ENCODE measurements around the gene MIA.
A peak's percentile ranks its signal among the peaks of the same experiment; 100 is the strongest.
"Not testable (repeated sequence)": the region's sequence is repeated elsewhere in the genome, so short reads cannot be mapped to it uniquely, and the experiment has no call there.

MIA gene

GRCh38 chr19:40803857-40804782, 28.8 kb downstream of the MIA start:
- no peak for DNase-seq (ENCODE audit: low spot score)

- DNase-seq (ENCODE audit: low spot score): no peak
Measured at GRCh38 chr19:40804783-40805242, 29.5 kb downstream of the MIA start.

GRCh38 chr19:40805258-40805868, 30.0 kb downstream of the MIA start:
- DNase-seq (ENCODE audit: low spot score): no peak

DNA sequence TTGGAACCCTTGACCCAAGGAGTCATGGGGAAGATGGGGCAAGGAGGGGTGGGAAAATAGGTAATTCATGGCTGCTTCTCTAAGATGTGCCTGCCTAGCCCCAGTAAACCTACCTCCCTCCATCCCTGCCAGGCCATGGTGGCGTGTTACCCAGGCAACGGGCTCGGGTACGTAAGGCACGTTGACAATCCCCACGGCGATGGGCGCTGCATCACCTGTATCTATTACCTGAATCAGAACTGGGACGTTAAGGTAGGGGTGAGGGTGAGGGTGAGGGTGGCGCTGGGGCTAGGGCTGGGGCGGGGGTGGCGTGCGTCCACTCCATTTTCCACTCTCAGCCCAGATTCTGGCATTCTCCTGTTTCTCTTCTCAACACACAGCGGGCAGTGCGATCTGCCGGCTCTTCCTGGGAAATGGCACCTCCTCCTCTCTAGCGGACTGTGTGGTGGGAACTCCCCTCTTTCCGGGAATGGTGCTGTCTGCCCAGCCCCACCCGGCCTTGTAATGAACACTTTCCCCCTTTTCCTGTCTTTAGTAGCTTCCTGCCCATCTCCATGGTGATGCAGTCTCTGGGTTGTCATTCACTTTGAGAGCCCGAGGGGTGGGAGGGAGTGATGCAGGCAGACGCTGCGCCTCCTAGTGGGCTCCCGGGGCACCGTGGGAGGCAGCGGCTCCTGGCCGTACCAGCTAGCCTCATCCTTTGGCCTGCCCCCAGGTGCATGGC, 31.3 kb downstream of the MIA start:
- DNase-seq (ENCODE audit: low spot score): peak; percentile 100

GRCh38 chr19:40807147-40808020, 32.1 kb downstream of the MIA start:
- no peak for DNase-seq (ENCODE audit: low spot score)

- no peak for DNase-seq (ENCODE audit: low spot score)
Measured at GRCh38 chr19:40808021-40808325, 32.7 kb downstream of the MIA start.

GRCh38 chr19:40808497-40808896, 33.2 kb downstream of the MIA start:
- no peak for DNase-seq (ENCODE audit: low spot score)

DNA sequence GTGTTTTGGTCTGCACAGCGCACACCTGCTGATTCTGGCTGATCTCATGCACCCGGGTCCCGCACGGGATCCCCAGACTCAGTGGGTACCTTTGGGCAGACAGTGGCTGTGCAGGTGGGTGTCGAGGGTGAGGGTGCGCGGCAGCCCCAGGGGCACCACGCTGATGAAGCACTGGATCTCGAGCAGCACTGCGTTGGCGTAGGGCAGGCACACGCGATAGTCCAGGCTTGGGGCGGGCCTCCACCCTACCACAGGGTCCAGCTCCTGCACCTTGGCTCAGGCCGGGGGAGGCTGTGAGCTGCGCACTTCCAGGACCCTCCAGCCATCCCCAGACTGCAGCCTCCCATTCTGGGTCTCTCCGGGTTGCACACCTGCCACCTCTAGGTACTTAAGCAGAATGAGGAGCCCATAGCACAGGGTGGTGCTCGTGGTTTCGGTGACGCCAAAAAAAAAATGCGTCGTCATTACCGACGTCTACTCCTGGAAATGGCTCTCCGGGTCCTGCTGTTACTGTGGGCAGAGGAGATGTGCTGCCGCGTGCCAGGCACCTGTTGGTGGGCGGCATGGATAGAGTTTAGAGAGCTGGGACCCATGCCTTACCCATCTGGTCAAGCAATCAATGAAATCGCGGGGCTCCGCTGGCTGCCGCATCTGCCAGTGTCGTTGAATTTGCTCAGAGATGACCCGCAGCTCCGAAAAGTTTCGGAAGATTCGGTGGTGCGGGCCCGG, 34.2 kb downstream of the MIA start:
- DNase-seq (ENCODE audit: low spot score): no peak

DNA sequence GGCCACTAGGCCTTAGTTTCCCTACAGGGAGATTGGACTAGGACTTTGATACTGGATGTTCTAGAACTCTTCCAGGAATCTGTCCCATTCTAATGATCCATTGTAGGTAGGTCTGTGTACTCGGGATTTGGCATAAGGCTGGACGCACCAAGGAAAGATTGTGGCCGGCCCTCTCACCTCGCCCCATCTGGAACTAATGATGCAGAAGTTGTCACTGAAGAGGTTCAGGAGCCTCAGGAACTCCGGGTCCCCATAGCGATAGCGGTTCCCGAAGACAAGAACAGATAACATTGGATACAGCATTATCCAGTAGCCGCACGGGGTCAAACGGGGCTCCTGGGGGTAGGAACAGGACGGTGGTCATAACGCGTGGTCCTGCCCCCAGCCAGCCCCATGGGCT, 34.8 kb downstream of the MIA start:
- DNase-seq (ENCODE audit: low spot score): no peak

DNA sequence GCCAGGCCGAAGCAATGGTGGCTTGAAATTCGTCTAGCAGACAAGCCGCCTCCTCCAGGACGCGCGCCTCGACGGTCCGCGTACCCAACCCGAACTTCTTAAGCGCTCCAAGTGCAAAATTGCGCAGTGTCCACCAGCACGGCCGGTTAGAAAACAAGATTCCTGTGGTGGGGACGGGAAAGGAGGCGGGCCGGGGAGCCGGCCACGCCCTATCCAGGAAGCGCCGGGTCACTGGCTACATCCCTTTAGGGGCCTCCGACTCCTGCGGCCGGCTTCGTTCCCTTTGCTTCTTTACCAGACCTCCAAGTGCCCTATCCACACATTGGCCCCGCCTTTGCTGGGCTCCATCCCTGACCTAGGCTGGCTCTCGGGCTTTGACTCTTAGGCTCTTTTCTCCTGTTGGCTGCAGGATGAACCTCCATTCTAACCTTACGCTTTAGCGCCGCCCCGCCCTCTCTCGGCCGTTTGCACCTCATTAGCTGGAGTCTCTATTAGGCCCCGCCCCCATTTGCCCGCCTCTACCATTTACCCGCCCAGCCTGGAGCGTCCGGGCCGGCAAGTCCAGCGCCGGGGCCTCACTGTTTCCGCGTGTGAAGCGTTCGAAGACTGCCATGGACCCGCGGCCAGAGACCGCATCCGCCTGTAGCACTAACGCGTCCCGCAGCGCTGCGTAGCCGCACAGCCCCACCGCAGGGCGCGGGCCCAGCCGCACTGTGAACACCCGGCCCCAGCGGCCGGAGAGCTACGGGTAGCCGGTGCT, 35.5 kb downstream of the MIA start:
- peak; percentile 54 for DNase-seq (ENCODE audit: low spot score)

DNA sequence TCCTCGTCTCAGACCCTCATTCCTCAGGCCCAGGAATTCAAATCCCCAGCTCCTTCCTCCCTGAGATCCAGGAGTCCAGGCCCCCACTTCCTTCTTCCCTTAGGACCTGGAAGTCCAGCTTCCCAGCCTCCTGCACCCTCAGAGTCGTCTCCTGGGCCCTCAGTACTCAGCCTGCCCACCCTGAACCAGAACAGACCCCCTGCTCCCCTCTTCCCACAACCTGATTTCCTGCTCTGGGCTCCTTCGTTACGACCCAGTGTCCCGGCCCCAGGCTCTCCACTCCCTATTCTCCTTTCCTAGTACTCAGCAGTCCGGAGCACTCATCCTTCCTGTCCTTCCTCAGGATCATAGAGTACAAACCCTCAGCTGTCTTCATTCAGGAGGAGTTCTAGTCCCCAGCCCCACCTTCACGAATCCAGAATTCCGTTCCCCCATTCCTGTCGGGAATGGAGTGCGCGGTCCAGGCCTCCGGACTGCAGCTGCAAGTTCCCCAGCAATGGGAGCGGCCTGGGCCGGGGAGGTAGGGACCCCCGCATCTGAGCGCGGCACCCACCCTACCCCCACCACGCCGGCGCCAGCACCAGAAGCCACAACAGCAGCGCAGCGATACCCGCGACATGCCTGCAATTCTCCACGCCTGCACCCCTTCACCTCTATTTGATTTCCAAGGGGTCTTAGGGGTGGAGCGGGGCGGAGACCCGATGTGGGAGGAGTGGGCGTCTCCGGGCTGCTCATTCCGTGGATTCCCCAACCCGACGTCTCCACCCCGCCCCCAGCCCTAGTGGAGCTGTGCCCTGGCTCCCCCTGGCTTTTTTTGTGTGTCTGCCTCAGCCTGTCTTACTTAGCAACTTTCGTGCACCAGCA, 36.4 kb downstream of the MIA start:
- no peak for DNase-seq (ENCODE audit: low spot score)

DNA sequence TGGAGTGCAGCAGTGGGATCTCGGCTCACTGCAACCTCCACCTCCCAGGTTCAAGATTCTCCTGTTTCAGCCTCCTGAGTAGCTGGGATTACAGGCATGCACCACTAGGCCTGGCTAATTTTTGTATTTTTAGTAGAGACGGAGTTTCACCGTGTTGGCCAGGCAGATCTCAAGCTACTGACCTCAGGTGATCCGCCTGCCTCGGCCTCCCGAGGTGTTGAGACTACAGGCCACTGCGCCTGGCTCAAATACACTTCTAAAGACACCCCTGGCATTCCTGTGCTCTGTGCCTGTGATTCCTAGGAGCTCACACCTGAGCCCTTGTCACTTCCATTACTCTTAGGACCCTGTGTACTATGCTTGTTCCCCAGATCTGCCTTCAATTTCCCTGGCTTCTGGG, 37.2 kb downstream of the MIA start:
- DNase-seq (ENCODE audit: low spot score): not testable (repeated sequence)

DNA sequence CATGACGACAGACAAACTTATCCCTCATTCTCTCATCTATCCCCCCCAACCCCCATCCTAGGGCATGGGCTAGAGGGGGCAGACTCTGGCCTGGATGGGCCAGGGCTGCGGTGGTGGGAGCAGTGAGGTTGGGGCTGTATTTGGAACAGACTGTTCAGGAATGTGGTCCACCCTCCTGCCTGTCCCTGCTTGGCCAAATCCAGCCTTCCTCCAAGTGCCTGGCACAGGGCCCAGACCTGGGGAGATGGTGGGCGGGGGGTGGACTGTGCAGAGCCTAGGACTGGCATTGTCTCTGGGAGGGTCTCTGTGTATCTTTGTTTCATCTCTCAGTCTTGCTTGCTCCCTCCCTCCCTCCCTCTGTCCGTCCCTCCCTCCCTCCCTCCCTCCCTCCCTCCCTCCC, 37.9 kb downstream of the MIA start:
- DNase-seq (ENCODE audit: low spot score): no peak

GRCh38 chr19:40815223-40815622, 39.9 kb downstream of the MIA start:
- no peak for DNase-seq (ENCODE audit: low spot score)

DNA sequence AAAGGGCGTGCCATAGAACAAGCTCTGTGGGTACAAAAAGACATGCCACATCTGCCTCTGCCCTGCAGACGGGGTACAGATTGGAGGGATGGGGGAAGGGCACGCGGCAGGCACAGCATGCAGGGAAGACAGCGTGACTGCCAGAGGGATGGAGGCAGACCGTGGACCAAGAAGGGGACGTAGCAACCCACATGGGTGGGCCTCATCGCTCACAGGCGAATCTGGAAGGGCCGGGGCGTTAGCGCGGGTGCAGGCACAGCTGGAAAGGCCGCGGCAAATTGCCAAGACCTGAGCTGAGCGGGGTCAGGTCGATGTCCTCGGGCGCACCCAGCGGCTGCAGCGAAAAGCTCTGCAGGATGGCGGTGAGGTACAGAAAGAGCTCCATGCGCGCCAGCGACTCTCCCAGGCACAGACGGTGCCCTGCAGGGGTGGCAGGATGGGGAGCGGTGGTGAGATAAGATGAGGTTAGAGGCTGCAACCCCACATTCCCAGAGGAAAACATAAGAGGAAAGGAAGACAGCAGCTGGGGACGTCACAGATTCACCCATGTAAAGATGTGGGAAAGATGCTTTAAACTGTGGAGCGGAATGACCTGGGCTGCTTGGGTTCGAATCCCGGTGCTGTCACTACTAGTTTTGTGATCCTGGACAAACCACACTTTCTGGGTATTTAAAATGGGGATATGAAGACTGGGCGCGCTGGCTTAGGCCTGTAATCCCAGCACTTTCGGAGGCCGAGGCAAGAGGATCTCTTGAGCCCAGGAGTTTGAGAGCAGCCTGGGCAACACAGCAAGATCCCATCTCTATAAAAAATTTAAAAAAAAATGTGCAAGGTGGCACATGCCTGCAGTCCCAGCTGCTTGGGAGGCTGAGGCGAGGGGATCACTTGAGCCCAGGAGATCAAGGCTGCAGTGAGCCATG, 43.4 kb downstream of the MIA start:
- DNase-seq (ENCODE audit: low spot score): not testable (repeated sequence)

DNA sequence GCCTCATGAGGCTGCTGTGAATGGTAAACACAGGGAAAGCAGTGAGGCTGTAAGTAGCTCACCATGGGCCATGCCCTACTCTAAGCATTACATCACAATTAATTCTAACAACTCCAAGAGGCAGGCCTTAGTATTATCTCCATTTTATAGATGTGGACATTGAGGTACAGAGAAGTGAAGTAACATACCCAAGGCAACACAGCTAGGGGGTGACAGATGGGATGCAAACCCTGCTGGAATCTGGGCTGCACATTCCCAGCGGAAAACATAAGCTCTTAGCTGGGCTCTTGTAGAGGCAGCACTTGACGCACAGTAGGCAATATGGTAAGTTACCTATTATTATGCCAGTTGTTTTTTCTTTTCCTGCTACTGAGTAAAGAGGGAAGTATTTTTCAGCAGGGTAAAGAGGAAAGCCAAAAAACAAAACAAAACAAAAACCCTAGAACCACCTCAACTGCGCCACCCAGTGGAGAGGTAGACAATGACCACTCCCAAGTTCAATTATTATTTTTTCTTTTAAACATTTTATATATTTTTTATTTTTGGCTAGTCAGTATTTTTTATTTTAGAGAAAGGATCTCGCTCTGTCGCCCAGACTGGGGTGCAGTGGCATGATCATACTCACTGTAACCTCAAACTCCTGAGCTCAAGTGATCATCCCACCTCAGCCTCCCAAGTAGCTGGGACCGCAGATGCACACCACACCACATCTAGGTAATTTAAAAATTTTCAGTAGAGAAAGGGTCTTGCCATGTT, 44.3 kb downstream of the MIA start:
- not testable (repeated sequence) for DNase-seq (ENCODE audit: low spot score)

DNA sequence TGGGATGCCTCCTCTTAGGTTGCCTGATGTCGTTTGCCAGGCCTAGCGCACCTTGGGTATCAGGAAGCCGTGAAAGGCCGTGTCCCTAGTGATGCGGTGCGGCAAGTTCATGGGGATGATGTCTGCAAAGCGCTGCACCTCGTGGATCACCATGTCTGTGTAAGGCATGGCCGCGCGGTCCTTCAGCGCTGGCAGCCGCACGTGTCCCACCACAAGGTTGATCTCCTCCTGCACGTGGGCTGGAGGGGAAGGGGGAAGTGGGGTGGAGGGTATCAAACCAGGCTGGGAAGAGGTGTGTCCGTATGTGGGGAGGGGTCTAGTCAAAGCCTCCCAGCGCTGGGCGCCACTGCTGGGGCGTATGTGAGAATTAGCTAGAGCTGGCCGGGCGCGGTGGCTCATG, 46.8 kb downstream of the MIA start:
- DNase-seq (ENCODE audit: low spot score): no peak
